Keratinocyte (primary cell): ENCODE data around the gene RNF183. TPM values are rescaled to one million over a fixed set of nuclear protein-coding genes. Genes with fewer than 3 reads are reported as not detected.

Source experiments
- DNase-seq: peaks from one replicate; pipeline ENCODE4 v3.0.0-alpha.2; 2011; ENCODE audit warnings: low read depth, missing footprints, low spot score
- FAIRE-seq: peaks from 2 replicates; lab custom pipeline; 2011; peaks lifted over from hg19 to GRCh38; lab: Jason Lieb, UNC
- H2AFZ ChIP-seq: 2 replicates; pipeline ENCODE4 v1.6.0; 2012; ENCODE audit warnings: low read length, control low read depth, inconsistent platforms; ENCODE audit not compliant: control insufficient read depth
- H3K27ac ChIP-seq: 2 replicates; pipeline ENCODE4 v1.5.1; 2011; ENCODE audit warnings: low read length; ENCODE audit not compliant: control insufficient read depth, insufficient read depth
- H3K27me3 ChIP-seq: 3 replicates; pipeline ENCODE4 v1.6.0; 2011; ENCODE audit warnings: low read length; ENCODE audit not compliant: control insufficient read depth, insufficient read depth; ENCODE audit errors: extremely low read depth
- H3K36me3 ChIP-seq, 2 experiments: 2 replicates in 1 of 2; 3 replicates in 1 of 2; pipeline ENCODE4 v1.5.1; 2011; ENCODE audit warnings: low read length in 2 of 2, mild to moderate bottlenecking in 1 of 2; ENCODE audit not compliant: control insufficient read depth in 2 of 2, insufficient read depth in 2 of 2; ENCODE audit errors: extremely low read depth in 1 of 2
- H3K4me1 ChIP-seq: 3 replicates; pipeline ENCODE4 v1.5.1; 2011; ENCODE audit warnings: low read length; ENCODE audit not compliant: control insufficient read depth, insufficient read depth; ENCODE audit errors: extremely low read depth
- H3K4me2 ChIP-seq: 3 replicates; pipeline ENCODE4 v1.6.0; 2011; ENCODE audit warnings: low read depth, low read length; ENCODE audit not compliant: control insufficient read depth, insufficient read depth; ENCODE audit errors: extremely low read depth
- H3K4me3 ChIP-seq, 3 experiments: fragments of 200-600 bp in 1 of 3; sonication (generic) in 1 of 3; 2 replicates in 2 of 3; 3 replicates in 1 of 3; pipeline ENCODE4 v1.5.1; 2011 to 2016; ENCODE audit warnings: low read length in 3 of 3, mild to moderate bottlenecking in 3 of 3, control low read depth in 2 of 3, inconsistent platforms in 1 of 3, low read depth in 1 of 3, mixed read lengths in 1 of 3, mixed run types in 1 of 3, moderate library complexity in 1 of 3; ENCODE audit not compliant: control insufficient read depth in 2 of 3, insufficient read depth in 2 of 3; ENCODE audit errors: extremely low read depth in 1 of 3
- H3K79me2 ChIP-seq: 2 replicates; pipeline ENCODE4 v1.6.0; 2012; ENCODE audit warnings: low read length; ENCODE audit not compliant: control insufficient read depth, insufficient read depth
- H3K9ac ChIP-seq: 3 replicates; pipeline ENCODE4 v1.6.0; 2011; ENCODE audit warnings: low read length; ENCODE audit not compliant: control insufficient read depth, insufficient read depth; ENCODE audit errors: extremely low read depth
- H3K9me1 ChIP-seq: 3 replicates; pipeline ENCODE4 v1.6.0; 2011; ENCODE audit warnings: low read length; ENCODE audit not compliant: control insufficient read depth, insufficient read depth; ENCODE audit errors: extremely low read depth
- H3K9me3 ChIP-seq: 2 replicates; pipeline ENCODE4 v1.5.1; 2012; ENCODE audit warnings: low read depth, low read length; ENCODE audit not compliant: control insufficient read depth
- H4K20me1 ChIP-seq: 3 replicates; pipeline ENCODE4 v1.6.0; 2011; ENCODE audit warnings: low read length; ENCODE audit not compliant: control insufficient read depth, insufficient read depth; ENCODE audit errors: extremely low read depth
- CTCF ChIP-seq, 3 experiments: IDR thresholded peaks in 1 of 3; conservative IDR thresholded peaks in 1 of 3; optimal IDR thresholded peaks in 1 of 3; 2 replicates in 2 of 3; 3 replicates in 1 of 3; pipeline versions ENCODE3 to v1.5.1; 2011; ENCODE audit warnings: low read length in 3 of 3, mild to moderate bottlenecking in 3 of 3, moderate library complexity in 2 of 3, control low read depth in 1 of 3, inconsistent platforms in 1 of 3; ENCODE audit not compliant: insufficient read depth in 2 of 3; ENCODE audit errors: extremely low read depth in 1 of 3
- EZH2 ChIP-seq: IDR thresholded peaks from one replicate; pipeline ENCODE4 v1.6.1; 2012; ENCODE audit warnings: inconsistent platforms, mild to moderate bottlenecking, low read length, moderate library complexity
- dilution Hi-C: fragments of 300-500 bp; cut with MboI; formaldehyde crosslinking; loops from one replicate; pipeline ENCODE4 v1.7.0; 2020; ENCODE audit warnings: low sequenced_read_pairs; ENCODE audit not compliant: extremely low pct_ligation_motif_present
- polyA plus RNA-seq, 5 experiments: library from polyadenylated mRNA; depleted of rRNA in 3 of 5; stranded (reverse) in 3 of 5; stranded (forward) in 1 of 5; unstranded in 1 of 5; fragments of >200 nt; gene quantifications; 1 replicate in 1 of 5; 2 replicates in 3 of 5; 3 replicates in 1 of 5; pipeline versions ENCODE4 v1.2.1 to v1.2.3, GENCODE V29; 2011 to 2012; ENCODE audit warnings: missing spikeins in 2 of 5, low read depth in 1 of 5, low replicate concordance in 1 of 5

RNF183 gene
- polyA plus RNA-seq, 1 donor (not counting 4 experiments of a cell fraction or from before 2014, with no cell fraction given), result not detected

DNA sequence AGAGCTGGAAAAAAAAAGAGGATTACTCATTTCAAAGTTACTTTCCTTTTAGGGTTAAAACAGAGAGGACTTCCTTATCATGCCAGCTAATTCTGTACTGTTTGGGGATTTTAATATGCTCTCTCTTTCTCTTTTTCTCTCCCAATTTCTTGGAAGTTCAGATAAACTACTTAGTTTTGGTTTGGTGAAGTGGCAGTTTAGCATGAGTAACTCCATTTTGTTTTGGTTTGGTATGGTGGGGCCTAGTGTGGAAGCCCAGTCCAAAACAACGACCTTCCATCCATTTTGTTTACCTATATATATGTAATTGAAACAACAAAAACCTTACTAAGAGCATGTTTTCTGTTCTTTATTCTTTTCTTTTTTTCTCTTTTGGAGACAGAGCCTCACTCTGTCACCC is 42.5 kb upstream of the RNF183 start:
- Histone ChIP-seq H3K4me1 (peaks cover 11% of the 10 kb centered on the region), H3K27me3 (peaks cover 23% of the 10 kb centered on the region), H3K9me3 (no peaks in the 10 kb centered on the region), H3K4me3 (no peak overlapping the region), H3K27ac (no peak overlapping the region), H3K9ac (no peak overlapping the region), H3K9me1 (no peaks in the 10 kb centered on the region), H3K79me2 (no peaks in the 10 kb centered on the region), H3K36me3 (no peaks in the 10 kb centered on the region), H2AFZ (no peak overlapping the region), H3K4me2 (no peak overlapping the region), H4K20me1 (no peaks in the 10 kb centered on the region)
- DNase-seq (no peak), FAIRE-seq (no peak)
- dilution Hi-C loops, result loop anchor here (10.0 kb wide), 1 partner anchor 59 kb away; the partner anchor contains the start of gene ALAD
- TF ChIP-seq CTCF (optimal IDR thresholded peaks at IDR 0.05 in 1 of 3, IDR thresholded peaks at IDR 0.05 in 1 of 3, conservative IDR thresholded peaks at IDR 0.05 in 1 of 3; ENCODE audit: extremely low read depth in 1 of 3, insufficient read depth in 2 of 3, low read length in 3 of 3) (no peak), EZH2 (no peak)

GRCh38 chr9:113345190-113345589 is 42.0 kb upstream of the RNF183 start:
- H3K9ac ChIP-seq, result no peak overlapping the region
- H3K4me1 ChIP-seq, result peaks cover 14% of the 10 kb centered on the region
- H3K9me1 ChIP-seq, result no peaks in the 10 kb centered on the region
- no peak for DNase-seq
- H3K27me3 ChIP-seq, result peaks cover 18% of the 10 kb centered on the region
- H3K79me2 ChIP-seq, result no peaks in the 10 kb centered on the region
- no peaks in the 10 kb centered on the region for H3K9me3 ChIP-seq
- H3K27ac ChIP-seq, result no peak overlapping the region
- no peak overlapping the region for H3K4me3 ChIP-seq
- no peak overlapping the region for H3K4me2 ChIP-seq
- dilution Hi-C loops, result loop anchor here (10.0 kb wide), 1 partner anchor 60 kb away; the partner anchor contains the start of gene ALAD
- no peak for FAIRE-seq
- no peaks in the 10 kb centered on the region for H3K36me3 ChIP-seq
- H2AFZ ChIP-seq, result no peak overlapping the region
- H4K20me1 ChIP-seq, result no peaks in the 10 kb centered on the region
- TF ChIP-seq CTCF (optimal IDR thresholded peaks at IDR 0.05 in 1 of 3, IDR thresholded peaks at IDR 0.05 in 1 of 3, conservative IDR thresholded peaks at IDR 0.05 in 1 of 3; ENCODE audit: extremely low read depth in 1 of 3, insufficient read depth in 2 of 3, low read length in 3 of 3) (no peak), EZH2 (no peak)
